GM12878 (cell line): ENCODE data around the gene MEIS1. TPM values are rescaled to one million over a fixed set of nuclear protein-coding genes. Genes with fewer than 3 reads are reported as not detected.

Experiments used
- ATAC-seq: fragments of 200-7000 bp; cut with Tn5 transposase; 3 replicates; pipeline ENCODE4 v1.9.1; 2020; ENCODE audit warnings: mild to moderate bottlenecking, moderate library complexity
- BruUV-seq: library from RNA; stranded (reverse); fragments of 400-500 nt; replicated peaks from 2 replicates; lab custom pipeline; 2021; lab: Mats Ljungman, UMichigan
- CTCF ChIA-PET: fragments of 300-600 bp; sonication (Branson Sonifier 250); formaldehyde crosslinking; extraction: SDS; loops from one replicate; lab custom pipeline; 2021; ENCODE audit warnings: inconsistent platforms; lab: Yijun Ruan, JAX
- POLR2A ChIA-PET: fragments of 350-600 bp; formaldehyde crosslinking; extraction: SDS; loops from one replicate; lab custom pipeline; 2021; ENCODE audit warnings: inconsistent platforms; lab: Charles Lee
- RAD21 ChIA-PET: fragments of 300-600 bp; sonication (Branson Sonifier 250); formaldehyde crosslinking; loops from one replicate; lab custom pipeline; 2023; ENCODE audit warnings: antibody characterized with exemption; ENCODE audit not compliant: unreplicated experiment; lab: Charles Lee
- SMC1A ChIA-PET: fragments of 300-600 bp; sonication (Branson Sonifier 250); formaldehyde crosslinking; loops from one replicate; lab custom pipeline; 2023; ENCODE audit not compliant: unreplicated experiment, uncharacterized antibody; lab: Charles Lee
- DNase-seq: peaks from one replicate; pipeline ENCODE4 v3.0.0-alpha.2; 2011; ENCODE audit warnings: low read depth, low spot score
- FAIRE-seq: peaks from 3 replicates; lab custom pipeline; 2011; peaks lifted over from hg19 to GRCh38; lab: Jason Lieb, UNC
- H2AFZ ChIP-seq: 2 replicates; pipeline ENCODE4 v1.6.0; 2011; ENCODE audit warnings: low read depth, low read length, control low read depth; ENCODE audit not compliant: control insufficient read depth
- H3K27ac ChIP-seq: 2 replicates; pipeline ENCODE4 v1.5.1; 2011; ENCODE audit warnings: control low read depth; ENCODE audit not compliant: control insufficient read depth, insufficient read depth
- H3K27me3 ChIP-seq, 2 experiments: replicated peaks in 1 of 2; 2 replicates each; pipeline versions ENCODE4 v1.6.0 to v1.6.1; 2011; ENCODE audit warnings: low read length in 1 of 2; ENCODE audit not compliant: control insufficient read depth in 2 of 2, insufficient read depth in 2 of 2
- H3K36me3 ChIP-seq, 2 experiments: 2 replicates each; pipeline ENCODE4 v1.5.1; 2011; ENCODE audit warnings: low read length in 1 of 2; ENCODE audit not compliant: control insufficient read depth in 2 of 2, insufficient read depth in 2 of 2
- H3K4me1 ChIP-seq: 2 replicates; pipeline ENCODE4 v1.6.1; 2011; ENCODE audit warnings: mild to moderate bottlenecking, low read length, moderate library complexity, mixed read lengths; ENCODE audit not compliant: control insufficient read depth, insufficient read depth
- H3K4me2 ChIP-seq: 2 replicates; pipeline ENCODE4 v1.6.0; 2011; ENCODE audit warnings: control low read depth; ENCODE audit not compliant: control insufficient read depth, insufficient read depth
- H3K4me3 ChIP-seq: fragments of 200-600 bp; sonication (generic); 2 replicates; pipeline ENCODE4 v1.5.1; 2016
- H3K79me2 ChIP-seq: 2 replicates; pipeline ENCODE4 v1.6.0; 2011; ENCODE audit warnings: low read length; ENCODE audit not compliant: control insufficient read depth, insufficient read depth
- H3K9ac ChIP-seq: 2 replicates; pipeline ENCODE4 v1.8.0; 2011; ENCODE audit warnings: low read length, control low read depth, mixed read lengths; ENCODE audit not compliant: control insufficient read depth, insufficient read depth
- H3K9me3 ChIP-seq: replicated peaks from 3 replicates; pipeline ENCODE4 v1.5.1; 2011; ENCODE audit warnings: mild to moderate bottlenecking, low read length; ENCODE audit not compliant: control insufficient read depth, insufficient read depth
- H4K20me1 ChIP-seq: 2 replicates; pipeline ENCODE4 v1.6.0; 2011; ENCODE audit not compliant: control insufficient read depth, insufficient read depth
- FOS ChIP-seq: IDR thresholded peaks from 3 replicates; pipeline ENCODE4 v1.6.1; 2011; ENCODE audit warnings: borderline replicate concordance; ENCODE audit not compliant: insufficient read length; ENCODE audit errors: extremely low read depth
- IRF4 ChIP-seq: IDR thresholded peaks from 2 replicates; pipeline ENCODE4 v1.6.1; 2011; ENCODE audit warnings: low read depth, low read length
- MTA2 ChIP-seq: fragments of 450-650 bp; IDR thresholded peaks from 2 replicates; pipeline ENCODE4 v1.6.1; 2016; ENCODE audit warnings: low read depth, mild to moderate bottlenecking, moderate library complexity
- NBN ChIP-seq: fragments of 450-650 bp; IDR thresholded peaks from 2 replicates; pipeline ENCODE4 v1.6.1; 2016
- NFIC ChIP-seq: IDR thresholded peaks from 2 replicates; pipeline ENCODE4 v1.6.1; 2012; ENCODE audit warnings: low read depth, mild to moderate bottlenecking, inconsistent platforms, low read length, moderate library complexity
- NFYB ChIP-seq: IDR thresholded peaks from 2 replicates; pipeline ENCODE4 v1.6.1; 2011; ENCODE audit warnings: low read depth, mild to moderate bottlenecking, low read length, improper control_type of control experiment, moderate library complexity; ENCODE audit not compliant: insufficient read depth
- PAX5 ChIP-seq: IDR thresholded peaks from 2 replicates; pipeline ENCODE4 v1.6.1; 2011; ENCODE audit warnings: low read depth, low read length, borderline replicate concordance
- SP1 ChIP-seq: IDR thresholded peaks from one replicate; pipeline ENCODE4 v1.6.1; 2011; ENCODE audit warnings: low read depth, low read length
- ZBTB4 ChIP-seq: fragments of 450-650 bp; formaldehyde crosslinking; IDR thresholded peaks from 2 replicates; pipeline ENCODE4 v1.4.0; 2022; ENCODE audit warnings: mild to moderate bottlenecking, moderate library complexity
- WGBS: methylation state at CpG from one replicate; pipeline ENCODE4 v1.1.6; 2016; ENCODE audit warnings: low lambda C conversion rate; ENCODE audit not compliant: insufficient replicate concordance, insufficient coverage; ENCODE audit errors: missing lambda C conversion rate; 5-methylcytosine and 5-hydroxymethylcytosine counted together
- in situ Hi-C: fragments of 300-500 bp; cut with MboI; formaldehyde crosslinking; loops from 9 replicates; pipeline ENCODE4 v1.14.3; 2018; ENCODE audit warnings: mixed read lengths
- intact Hi-C: fragments of 100-400 bp; cut with micrococcal nuclease; formaldehyde crosslinking; loops from one replicate; pipeline ENCODE4 v1.14.2; 2022; ENCODE audit not compliant: unreplicated experiment
- polyA plus RNA-seq, 11 experiments: library from polyadenylated mRNA; depleted of rRNA in 4 of 11; unstranded in 6 of 11; stranded (reverse) in 5 of 11; fragments of >200 nt; fragmentation: Nextera tagmentation in 4 of 11; fragmentation: Illumina TruSeq in 1 of 11; extraction: Ambion mirVana in 4 of 11; extraction: Trizol in 1 of 11; gene quantifications; 1 replicate in 1 of 11; 2 replicates in 10 of 11; pipeline versions ENCODE4 v1.2.1 to v1.2.3, GENCODE V29; 2011 to 2016; ENCODE audit warnings: inconsistent platforms in 2 of 11, missing spikeins in 2 of 11, low read depth in 1 of 11
- total RNA-seq, 4 experiments: library from RNA; depleted of rRNA in 3 of 4; stranded (reverse); fragments of >200 nt in 3 of 4; fragmentation: Illumina TruSeq in 1 of 4; extraction: Trizol in 1 of 4; gene quantifications; 2 replicates each; pipeline versions ENCODE4 v1.2.1 to v1.2.3, GENCODE V29; 2013 to 2021

The MEIS1 gene
- total and polyA plus RNA-seq, 10 of the 15 experiments (the other 5 are each of a cell fraction or from before 2014, with no cell fraction given) = 0.04 to 0.31 (median 0.14) TPM; not detected in 6

- Histone ChIP-seq H3K79me2 (no peaks in the 10 kb centered on the region), H3K4me1 (no peaks in the 10 kb centered on the region), H2AFZ (no peak overlapping the region), H3K27ac (no peak overlapping the region), H3K9ac (no peak overlapping the region), H4K20me1 (no peaks in the 10 kb centered on the region), H3K27me3 (peaks cover 9 to 38% of the 10 kb centered on the region in 2 experiments), H3K9me3 (no peaks in the 10 kb centered on the region; the same call in 2 of the 3 replicates), H3K4me3 (peak overlapping the region; percentile 14; the same call in 1 of the 2 replicates), H3K4me2 (no peak overlapping the region), H3K36me3 (no peaks in the 10 kb centered on the region)
- 20% methylated on average over 11 of the region's 15 CpGs for WGBS
- DNase-seq = no peak
- RAD21 ChIA-PET = no interaction called here
- intact Hi-C loops (no loop called here), in situ Hi-C loops (loop anchor here (25.0 kb wide), 2 partner anchors 1402 to 2002 kb away; no protein-coding TSS in a partner anchor)
- FAIRE-seq = no peak
- no peak for ATAC-seq
- SMC1A ChIA-PET = no interaction called here
- TF ChIP-seq NFIC (no peak), PAX5 (no peak), NFYB (no peak), SP1 (no peak), FOS (no peak), MTA2 (no peak), IRF4 (no peak), ZBTB4 (CRISPR knock-in tag) (no peak), NBN (no peak)
- CTCF ChIA-PET = interaction anchor here (1.2 kb wide), 1 partner anchor 14 kb away, joined by 3 read pairs; no protein-coding TSS in a partner anchor
- POLR2A ChIA-PET = no interaction called here
- no TSS peak for BruUV-seq
Measured at GRCh38 chr2:66435549-66435875, 587 bp downstream of the MEIS1 start.
